HG03520 (cell line): ENCODE results near the gene ZNF574.
"Not testable (repeated sequence)": the region's sequence is repeated elsewhere in the genome, so short reads cannot be mapped to it uniquely, and the experiment has no call there.

Experiments used
- ATAC-seq: cut with Tn5 transposase; IDR thresholded peaks from one replicate; pipeline ENCODE4 v1.9.1; 2021; ENCODE audit warnings: mild to moderate bottlenecking, moderate library complexity; ENCODE audit not compliant: unreplicated experiment

ZNF574 gene, protein sequence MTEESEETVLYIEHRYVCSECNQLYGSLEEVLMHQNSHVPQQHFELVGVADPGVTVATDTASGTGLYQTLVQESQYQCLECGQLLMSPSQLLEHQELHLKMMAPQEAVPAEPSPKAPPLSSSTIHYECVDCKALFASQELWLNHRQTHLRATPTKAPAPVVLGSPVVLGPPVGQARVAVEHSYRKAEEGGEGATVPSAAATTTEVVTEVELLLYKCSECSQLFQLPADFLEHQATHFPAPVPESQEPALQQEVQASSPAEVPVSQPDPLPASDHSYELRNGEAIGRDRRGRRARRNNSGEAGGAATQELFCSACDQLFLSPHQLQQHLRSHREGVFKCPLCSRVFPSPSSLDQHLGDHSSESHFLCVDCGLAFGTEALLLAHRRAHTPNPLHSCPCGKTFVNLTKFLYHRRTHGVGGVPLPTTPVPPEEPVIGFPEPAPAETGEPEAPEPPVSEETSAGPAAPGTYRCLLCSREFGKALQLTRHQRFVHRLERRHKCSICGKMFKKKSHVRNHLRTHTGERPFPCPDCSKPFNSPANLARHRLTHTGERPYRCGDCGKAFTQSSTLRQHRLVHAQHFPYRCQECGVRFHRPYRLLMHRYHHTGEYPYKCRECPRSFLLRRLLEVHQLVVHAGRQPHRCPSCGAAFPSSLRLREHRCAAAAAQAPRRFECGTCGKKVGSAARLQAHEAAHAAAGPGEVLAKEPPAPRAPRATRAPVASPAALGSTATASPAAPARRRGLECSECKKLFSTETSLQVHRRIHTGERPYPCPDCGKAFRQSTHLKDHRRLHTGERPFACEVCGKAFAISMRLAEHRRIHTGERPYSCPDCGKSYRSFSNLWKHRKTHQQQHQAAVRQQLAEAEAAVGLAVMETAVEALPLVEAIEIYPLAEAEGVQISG

DNA sequence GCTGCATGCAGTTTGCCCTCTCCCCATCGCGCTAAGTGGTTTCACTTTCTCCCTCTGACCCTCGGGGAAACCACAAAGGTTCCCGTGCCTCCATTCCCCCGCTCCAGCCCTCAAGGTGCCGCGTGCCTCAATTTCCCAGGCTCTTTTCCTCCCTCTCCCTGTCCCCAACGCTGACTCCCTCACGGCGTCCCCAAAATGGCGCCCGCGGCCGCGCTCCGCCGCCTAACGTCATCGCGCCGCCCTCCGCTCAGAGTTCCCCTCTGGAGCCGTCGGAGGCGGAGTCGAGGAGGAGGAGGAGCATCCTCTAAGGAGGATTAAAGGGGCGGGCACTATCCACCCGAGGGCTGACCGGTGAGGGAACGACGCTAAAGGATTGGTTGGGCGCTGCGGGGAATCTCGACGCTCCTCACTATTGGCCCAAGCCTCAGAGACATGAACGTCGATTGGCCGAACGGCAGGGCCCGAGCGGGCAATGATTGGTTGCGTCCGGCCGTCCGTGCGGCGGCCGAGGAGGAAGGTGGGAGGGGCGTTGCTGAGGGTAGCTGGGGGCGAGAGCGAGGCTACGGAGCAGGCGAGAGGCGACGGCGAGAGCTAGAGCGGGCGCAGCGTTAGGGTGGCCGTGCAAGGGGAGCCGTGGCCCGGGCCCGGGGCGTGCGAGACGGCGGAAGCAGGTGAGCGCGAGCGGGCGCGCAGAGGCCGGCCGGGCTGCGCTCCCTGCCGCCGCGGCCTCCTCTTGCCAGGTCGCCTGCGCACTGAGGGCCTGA lies at the start of gene ZNF574:
TSS of gene ZNF574 (plus strand) at position 551 of the 764 bp plus-strand sequence. CDS start 2,441 bp downstream, outside the sequence.
- ATAC-seq = peak; percentile 87

GRCh38 chr19:42028304-42029216 lies 47.4 kb upstream of the ZNF574 start:
- ATAC-seq = no peak

GRCh38 chr19:42030645-42031440 lies 45.1 kb upstream of the ZNF574 start:
- ATAC-seq = no peak

DNA sequence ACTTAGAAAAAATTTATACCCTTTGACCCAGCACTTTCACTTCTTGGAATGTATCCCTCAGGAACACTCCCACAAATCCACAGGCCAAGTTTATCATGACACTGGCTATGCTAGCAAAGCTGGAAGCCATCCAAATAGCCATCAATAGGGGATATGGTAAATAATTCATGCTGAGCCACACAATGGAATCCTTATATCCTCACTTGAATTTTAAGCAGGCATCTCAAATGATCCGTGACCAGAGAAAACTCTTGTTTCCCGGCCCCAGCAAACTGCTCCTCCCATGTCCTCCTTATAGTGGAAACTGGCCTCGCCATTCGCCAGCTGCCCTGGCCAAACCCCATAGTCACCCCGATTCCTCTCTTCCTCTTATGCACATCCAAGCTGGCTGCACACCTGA lies 43.5 kb upstream of the ZNF574 start:
- no peak for ATAC-seq

DNA sequence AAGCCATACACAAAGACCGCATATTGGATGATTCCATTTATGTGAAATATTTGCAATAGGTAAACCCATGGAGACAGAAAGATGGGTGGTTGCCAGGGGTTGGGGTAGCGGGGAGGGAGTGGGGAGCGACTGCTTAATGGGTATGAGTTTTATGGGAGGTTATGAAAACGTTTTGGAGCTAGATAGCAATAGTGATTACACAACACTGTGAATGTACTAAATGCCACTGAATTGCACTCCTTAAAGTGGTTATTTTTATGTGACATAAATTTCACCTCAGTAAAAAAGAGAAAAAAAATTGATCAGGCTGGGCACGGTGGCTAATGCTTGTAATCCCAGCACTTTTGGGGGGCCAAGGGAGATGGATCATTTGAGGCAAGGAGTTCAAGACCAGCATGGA lies 42.6 kb upstream of the ZNF574 start:
- no peak for ATAC-seq

DNA sequence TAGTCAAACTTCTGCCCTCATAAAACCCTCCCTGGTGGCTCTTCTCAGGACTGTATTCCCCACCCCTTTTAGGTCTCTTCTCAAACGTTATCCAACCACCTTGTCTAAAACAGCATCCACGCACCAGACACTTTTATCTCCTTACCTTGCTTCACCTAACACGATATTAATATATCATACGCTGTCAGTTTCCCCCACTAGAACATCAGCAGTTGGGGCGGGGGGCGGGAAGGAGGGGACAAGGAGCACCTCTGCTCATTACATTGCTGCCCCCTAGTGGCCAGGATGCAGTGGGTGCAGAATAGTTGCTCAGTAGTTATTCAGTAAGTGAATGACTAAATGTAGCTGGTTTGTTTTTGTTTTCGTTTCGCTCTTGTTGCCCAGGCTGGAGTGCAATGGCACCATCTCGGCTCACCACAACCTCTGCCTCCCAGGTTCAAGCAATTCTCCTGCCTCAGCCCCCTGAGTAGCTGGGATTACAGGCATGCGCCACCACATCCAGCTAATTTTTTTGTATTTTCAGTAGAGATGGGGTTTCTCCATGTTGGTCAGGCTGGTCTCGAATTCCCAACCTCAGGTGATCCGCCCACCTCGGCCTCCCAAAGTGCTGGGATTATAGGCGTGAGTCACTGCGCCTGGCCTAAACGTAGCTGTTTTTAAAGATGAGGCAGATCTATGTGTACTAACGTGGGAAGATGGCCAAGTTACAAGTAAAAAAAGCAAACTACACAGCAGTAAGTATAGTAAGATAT lies 41.1 kb upstream of the ZNF574 start:
- ATAC-seq = not testable (repeated sequence)

GRCh38 chr19:42037649-42038048 lies 38.3 kb upstream of the ZNF574 start:
- ATAC-seq = no peak

- ATAC-seq = no peak
Observed at GRCh38 chr19:42038666-42039065, 37.3 kb upstream of the ZNF574 start.

GRCh38 chr19:42040031-42040430 lies 35.9 kb upstream of the ZNF574 start:
- ATAC-seq = no peak

DNA sequence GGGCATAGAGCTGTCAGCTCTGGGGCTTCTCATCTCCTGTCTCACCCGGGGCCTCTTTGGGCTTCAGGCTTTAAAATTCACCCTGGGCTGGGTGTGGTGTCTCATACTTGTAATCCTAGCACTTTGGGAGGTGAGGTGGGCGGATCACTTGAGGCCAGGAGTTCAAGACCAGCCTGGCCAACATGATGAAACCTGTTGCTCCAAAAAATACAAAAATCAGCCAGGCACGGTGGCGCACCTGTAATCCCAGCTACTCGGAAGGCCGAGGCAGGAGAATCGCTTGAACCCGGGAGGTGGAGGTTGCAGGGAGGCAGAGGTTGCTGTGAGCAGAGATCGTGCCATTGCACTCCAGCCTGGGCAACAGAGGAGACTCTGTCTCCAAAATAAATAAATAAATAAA lies 35.5 kb upstream of the ZNF574 start:
- not testable (repeated sequence) for ATAC-seq

- no peak for ATAC-seq
Observed at GRCh38 chr19:42042455-42043170, 33.4 kb upstream of the ZNF574 start.

DNA sequence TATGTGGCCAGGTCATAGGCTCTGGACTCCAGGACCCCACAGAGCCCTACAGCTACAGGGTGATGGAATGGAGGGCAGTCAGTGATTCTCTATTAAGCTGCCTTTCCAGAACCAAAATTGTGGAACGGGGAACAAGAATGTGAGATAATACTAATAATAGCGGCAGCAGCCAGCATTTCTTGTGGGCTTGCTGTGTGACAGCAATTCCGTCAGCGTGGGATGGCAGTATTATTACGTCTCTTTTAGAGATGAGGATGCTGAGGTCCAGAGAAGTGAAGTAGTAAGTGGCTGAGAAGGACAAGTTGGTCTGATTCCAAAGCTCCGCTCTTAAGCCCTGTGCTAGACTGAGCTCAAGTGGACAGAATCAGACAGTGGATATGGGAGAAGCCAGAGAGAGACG lies 30.4 kb upstream of the ZNF574 start:
- ATAC-seq = no peak

GRCh38 chr19:42048992-42049391 lies 27.0 kb upstream of the ZNF574 start:
- ATAC-seq = no peak

- no peak for ATAC-seq
Observed at GRCh38 chr19:42051166-42052115, 24.5 kb upstream of the ZNF574 start.

GRCh38 chr19:42052241-42052863 lies 23.6 kb upstream of the ZNF574 start:
- no peak for ATAC-seq
